MM.1S (cell line): Measurements from ENCODE around the gene NINJ2.

ENCODE experiments used
- EZH2 ChIP-seq: fragments of 300-600 bp; sonication (generic); optimal IDR thresholded peaks from 2 replicates; pipeline ENCODE3; 2017; ENCODE audit warnings: low read depth, mild to moderate bottlenecking, antibody characterized with exemption, low read length, mixed read lengths
- TF ChIP-seq, protein P1 (sequence below): fragments of 300-600 bp; sonication (generic); IDR thresholded peaks from 2 replicates; pipeline ENCODE4 v1.5.1; 2016; ENCODE audit warnings: antibody characterized with exemption, low read length, mixed read lengths

DNA sequence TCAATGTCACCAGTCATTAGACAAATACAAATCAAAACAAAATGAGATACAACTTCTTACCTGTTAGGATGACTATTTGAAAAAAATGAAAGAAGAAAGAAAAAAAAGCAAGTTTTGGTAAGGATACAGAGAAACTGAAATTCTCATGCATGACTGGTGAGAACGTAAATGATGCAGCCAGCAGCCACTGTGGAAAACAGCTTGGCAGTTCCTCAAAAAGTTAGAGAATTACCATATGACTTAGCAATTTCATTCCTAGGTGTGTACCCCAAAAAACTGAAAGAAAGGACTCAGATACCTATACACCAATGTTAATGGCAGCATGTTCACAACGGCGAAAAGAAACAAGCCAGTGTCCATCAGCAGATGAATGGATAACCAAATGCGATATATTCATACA, 26.6 kb downstream of the NINJ2 start:
- TF ChIP-seq, protein P1, sequence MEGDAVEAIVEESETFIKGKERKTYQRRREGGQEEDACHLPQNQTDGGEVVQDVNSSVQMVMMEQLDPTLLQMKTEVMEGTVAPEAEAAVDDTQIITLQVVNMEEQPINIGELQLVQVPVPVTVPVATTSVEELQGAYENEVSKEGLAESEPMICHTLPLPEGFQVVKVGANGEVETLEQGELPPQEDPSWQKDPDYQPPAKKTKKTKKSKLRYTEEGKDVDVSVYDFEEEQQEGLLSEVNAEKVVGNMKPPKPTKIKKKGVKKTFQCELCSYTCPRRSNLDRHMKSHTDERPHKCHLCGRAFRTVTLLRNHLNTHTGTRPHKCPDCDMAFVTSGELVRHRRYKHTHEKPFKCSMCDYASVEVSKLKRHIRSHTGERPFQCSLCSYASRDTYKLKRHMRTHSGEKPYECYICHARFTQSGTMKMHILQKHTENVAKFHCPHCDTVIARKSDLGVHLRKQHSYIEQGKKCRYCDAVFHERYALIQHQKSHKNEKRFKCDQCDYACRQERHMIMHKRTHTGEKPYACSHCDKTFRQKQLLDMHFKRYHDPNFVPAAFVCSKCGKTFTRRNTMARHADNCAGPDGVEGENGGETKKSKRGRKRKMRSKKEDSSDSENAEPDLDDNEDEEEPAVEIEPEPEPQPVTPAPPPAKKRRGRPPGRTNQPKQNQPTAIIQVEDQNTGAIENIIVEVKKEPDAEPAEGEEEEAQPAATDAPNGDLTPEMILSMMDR, result no peak
- TF ChIP-seq EZH2, result no peak
